ENCODE results near the gene ZIC1. TPM values are rescaled to one million over a fixed set of nuclear protein-coding genes. Genes with fewer than 3 reads are reported as not detected.

Gene ZIC1
- 21.7 TPM for total RNA-seq

GRCh38 chr3:147409143-147410115, at the start of gene ZIC1:
Gene ZIC1, plus strand, starts transcription at chr3:147409365. Its CDS starts 748 bp downstream, at chr3:147410113.
- no peak for DNase-seq (ENCODE audit: low spot score)

GRCh38 chr3:147360051-147360439, 49.1 kb upstream of the ZIC1 start:
- DNase-seq (ENCODE audit: low spot score) (no peak), ATAC-seq (no peak)

More at GRCh38 chr3:147409143-147410115, at the start of gene ZIC1:
- ATAC-seq: no peak

- DNase-seq (ENCODE audit: low spot score) (no peak), ATAC-seq (no peak)
These were observed 48.3 kb upstream of the ZIC1 start for GRCh38 chr3:147360646-147361453.

- no peak for DNase-seq (ENCODE audit: low spot score)
- peak; percentile 76 for ATAC-seq
These were observed 47.4 kb upstream of the ZIC1 start for GRCh38 chr3:147361454-147362420.

- DNase-seq (ENCODE audit: low spot score) (no peak), ATAC-seq (no peak)
These were observed 44.4 kb upstream of the ZIC1 start for GRCh38 chr3:147364771-147365170.

- ATAC-seq: no peak
These were observed 43.7 kb upstream of the ZIC1 start for GRCh38 chr3:147365196-147366115.

GRCh38 chr3:147367676-147368075, 41.5 kb upstream of the ZIC1 start:
- DNase-seq (ENCODE audit: low spot score): no peak
- no peak for ATAC-seq

More at GRCh38 chr3:147365196-147366115, 43.7 kb upstream of the ZIC1 start:
- DNase-seq (ENCODE audit: low spot score): no peak

GRCh38 chr3:147368151-147368550, 41.0 kb upstream of the ZIC1 start:
- no peak for ATAC-seq
- DNase-seq (ENCODE audit: low spot score): no peak

GRCh38 chr3:147368561-147369221, 40.5 kb upstream of the ZIC1 start:
- peak; percentile 59 for ATAC-seq
- no peak for DNase-seq (ENCODE audit: low spot score)

- DNase-seq (ENCODE audit: low spot score) (no peak), ATAC-seq (no peak)
These were observed 39.9 kb upstream of the ZIC1 start for GRCh38 chr3:147369231-147369630.

GRCh38 chr3:147369661-147370123, 39.5 kb upstream of the ZIC1 start:
- no peak for ATAC-seq

GRCh38 chr3:147370349-147370748, 38.8 kb upstream of the ZIC1 start:
- ATAC-seq (no peak), DNase-seq (ENCODE audit: low spot score) (no peak)

More at GRCh38 chr3:147369661-147370123, 39.5 kb upstream of the ZIC1 start:
- no peak for DNase-seq (ENCODE audit: low spot score)

GRCh38 chr3:147371140-147371539, 38.0 kb upstream of the ZIC1 start:
- ATAC-seq (no peak), DNase-seq (ENCODE audit: low spot score) (no peak)

- ATAC-seq (no peak), DNase-seq (ENCODE audit: low spot score) (no peak)
These were observed 37.3 kb upstream of the ZIC1 start for GRCh38 chr3:147371771-147372340.

- no peak for ATAC-seq
- DNase-seq (ENCODE audit: low spot score): no peak
These were observed 36.6 kb upstream of the ZIC1 start for GRCh38 chr3:147372525-147373027.

- DNase-seq (ENCODE audit: low spot score) (no peak), ATAC-seq (no peak)
These were observed 35.9 kb upstream of the ZIC1 start for GRCh38 chr3:147373301-147373700.

- DNase-seq (ENCODE audit: low spot score): no peak
- no peak for ATAC-seq
These were observed 31.5 kb upstream of the ZIC1 start for GRCh38 chr3:147377412-147378367.

All from left lobe of liver (tissue), 2 donors.